Measurements from ENCODE around the gene SEMA6C.

Gene SEMA6C

DNA sequence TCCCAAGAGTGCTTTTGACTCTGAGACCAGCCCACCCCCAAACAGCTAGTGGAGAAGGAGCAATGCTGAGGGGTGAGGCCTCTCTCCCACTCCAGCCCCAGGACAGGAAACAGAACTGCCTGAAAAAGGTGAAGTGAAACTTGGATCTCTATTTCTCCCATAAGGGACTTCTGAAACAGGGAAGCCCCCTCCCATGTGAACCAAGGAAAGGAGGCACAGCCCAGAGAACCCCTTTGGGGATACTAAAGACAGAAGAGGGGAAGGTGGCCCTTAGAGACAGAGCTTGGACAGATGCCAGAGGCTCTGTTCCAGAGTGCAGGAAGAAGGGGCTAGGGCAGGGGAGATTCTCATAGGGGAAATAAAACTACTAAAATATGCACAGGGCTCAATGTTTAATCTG, 12.9 kb upstream of the SEMA6C start:
- DNase-seq (ENCODE audit: low read depth) = no peak

DNA sequence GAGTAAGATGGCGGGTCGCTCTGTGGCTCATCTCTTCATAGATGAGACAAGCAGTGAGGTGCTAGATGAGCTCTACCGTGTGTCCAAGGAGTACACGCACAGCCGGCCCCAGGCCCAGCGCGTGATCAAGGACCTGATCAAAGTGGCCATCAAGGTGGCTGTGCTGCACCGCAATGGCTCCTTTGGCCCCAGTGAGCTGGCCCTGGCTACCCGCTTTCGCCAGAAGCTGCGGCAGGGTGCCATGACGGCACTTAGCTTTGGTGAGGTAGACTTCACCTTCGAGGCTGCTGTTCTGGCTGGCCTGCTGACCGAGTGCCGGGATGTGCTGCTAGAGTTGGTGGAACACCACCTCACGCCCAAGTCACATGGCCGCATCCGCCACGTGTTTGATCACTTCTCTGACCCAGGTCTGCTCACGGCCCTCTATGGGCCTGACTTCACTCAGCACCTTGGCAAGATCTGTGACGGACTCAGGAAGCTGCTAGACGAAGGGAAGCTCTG, 12.4 kb upstream of the SEMA6C start:
- DNase-seq (ENCODE audit: low read depth) = no peak

DNA sequence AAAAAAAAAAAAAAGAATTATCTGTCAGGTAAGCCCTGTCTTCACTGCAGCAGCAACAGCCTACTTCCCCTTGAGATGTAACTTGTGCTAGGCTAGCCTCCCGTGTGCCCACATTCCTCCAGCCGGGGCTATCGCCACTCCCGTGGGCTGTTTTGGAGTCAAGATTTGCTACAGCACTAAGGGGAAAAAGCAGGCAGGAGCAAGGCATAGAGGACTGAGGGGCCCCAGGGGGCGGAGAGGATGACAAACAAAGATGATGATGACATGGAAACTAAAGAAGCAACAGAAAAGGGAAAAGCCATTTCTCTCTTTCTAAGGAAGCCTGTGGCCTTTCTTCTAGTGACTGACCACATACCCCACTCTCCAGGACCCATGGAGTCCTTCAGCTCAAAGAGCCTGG, 11.9 kb upstream of the SEMA6C start:
- DNase-seq (ENCODE audit: low read depth) = no peak

DNA sequence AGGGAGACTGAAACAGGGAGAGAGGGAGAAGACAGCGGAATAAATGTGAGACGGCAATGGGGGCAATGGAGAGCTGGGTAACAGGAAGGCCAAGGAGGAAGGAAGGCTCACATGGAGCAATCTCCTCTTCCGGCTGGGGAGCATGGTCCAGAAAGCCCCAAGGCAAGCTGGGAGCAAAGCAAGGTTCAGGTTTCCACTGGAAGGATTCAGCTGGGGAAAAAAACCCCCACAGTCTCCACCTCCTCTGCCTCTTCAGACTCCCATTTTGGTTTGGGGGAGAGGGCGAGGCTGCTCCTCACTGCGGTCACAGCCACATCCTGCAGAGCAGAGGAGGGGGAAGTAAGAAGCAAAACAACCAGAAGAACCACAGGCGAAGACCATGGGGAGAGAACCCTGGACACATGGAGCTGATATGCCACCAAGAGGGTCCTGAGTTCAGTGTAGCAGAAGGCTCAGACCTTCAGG, 10.7 kb upstream of the SEMA6C start:
- peak; percentile 36 for DNase-seq (ENCODE audit: low read depth)

DNA sequence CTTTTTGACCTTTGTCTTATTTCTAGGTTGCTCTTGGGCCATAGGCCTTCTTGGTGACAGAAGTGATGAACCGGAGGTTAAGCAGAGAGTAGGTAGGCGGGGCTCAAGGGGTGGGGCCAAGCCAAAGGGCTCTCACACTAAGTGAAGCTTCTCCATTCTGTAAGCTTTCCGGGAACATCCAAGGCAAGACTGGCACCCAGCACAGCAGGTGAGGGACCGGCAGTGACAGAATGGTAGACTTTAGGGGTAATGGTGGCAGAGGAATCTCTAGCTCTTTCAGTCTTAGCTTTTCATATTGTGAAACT, 10.0 kb upstream of the SEMA6C start, which contains the start of gene TNFAIP8L2:
TSS of gene TNFAIP8L2 (plus strand) at position 135 of the 305 bp plus-strand sequence. CDS start 2,049 bp downstream, outside the sequence.
- DNase-seq (ENCODE audit: low read depth) = peak; percentile 65

DNA sequence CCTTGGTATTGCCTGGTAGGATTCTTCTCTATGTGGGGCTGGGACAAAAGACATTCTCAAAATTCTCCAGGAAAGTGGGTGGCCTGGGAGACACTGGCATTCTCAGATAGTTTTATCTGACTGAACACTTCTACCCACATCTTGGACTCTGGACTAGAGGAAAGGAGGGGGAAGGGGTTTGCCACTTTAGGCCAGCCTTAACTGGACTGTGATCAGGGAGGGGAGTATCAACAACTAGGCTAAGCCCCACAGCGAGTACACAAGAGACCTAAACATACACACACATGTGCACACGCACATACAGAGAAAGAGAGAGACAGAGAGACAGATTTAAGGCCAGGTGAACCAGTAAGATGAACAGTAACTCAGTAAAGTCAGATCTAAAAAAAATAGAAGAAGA, 1.2 kb upstream of the SEMA6C start:
- DNase-seq (ENCODE audit: low read depth) = no peak

DNA sequence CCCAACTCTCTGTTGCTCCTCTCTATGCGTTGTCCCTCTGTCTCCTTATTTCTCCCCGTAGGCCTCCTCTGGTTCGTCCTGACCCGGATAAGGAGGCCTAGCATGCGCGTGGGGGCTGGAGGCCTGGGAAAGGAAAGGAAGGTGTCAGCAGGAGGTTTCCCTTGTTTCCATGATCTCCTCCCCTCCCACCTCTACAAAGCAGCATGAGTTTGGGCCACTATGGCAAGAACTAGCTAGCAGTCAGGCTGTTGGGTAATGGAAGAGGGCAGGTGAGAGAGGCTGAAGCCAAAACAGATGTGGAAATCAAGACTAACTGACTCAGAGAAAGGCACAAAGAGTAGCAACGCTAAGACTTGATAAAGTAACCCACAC, 687 bp upstream of the SEMA6C start:
- no peak for DNase-seq (ENCODE audit: low read depth)

DNA sequence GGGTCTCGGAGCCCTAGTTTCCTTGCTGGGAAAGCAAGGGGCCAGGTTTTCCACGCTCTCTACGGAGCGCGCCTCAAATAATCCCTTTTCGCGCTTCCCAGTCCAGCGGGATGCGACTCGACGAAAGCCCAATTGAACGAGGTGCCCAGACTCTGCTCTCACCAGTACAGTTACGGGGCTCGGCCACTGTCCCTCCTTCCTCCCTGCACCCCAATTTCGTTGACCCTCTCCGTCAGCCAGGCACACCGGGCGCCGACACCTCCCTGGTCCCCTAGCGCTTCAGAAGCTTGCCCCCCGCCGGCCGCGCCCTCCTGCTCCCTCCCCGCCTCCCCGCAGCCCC, 389 bp downstream of the SEMA6C start:
- DNase-seq (ENCODE audit: low read depth) = no peak

DNA sequence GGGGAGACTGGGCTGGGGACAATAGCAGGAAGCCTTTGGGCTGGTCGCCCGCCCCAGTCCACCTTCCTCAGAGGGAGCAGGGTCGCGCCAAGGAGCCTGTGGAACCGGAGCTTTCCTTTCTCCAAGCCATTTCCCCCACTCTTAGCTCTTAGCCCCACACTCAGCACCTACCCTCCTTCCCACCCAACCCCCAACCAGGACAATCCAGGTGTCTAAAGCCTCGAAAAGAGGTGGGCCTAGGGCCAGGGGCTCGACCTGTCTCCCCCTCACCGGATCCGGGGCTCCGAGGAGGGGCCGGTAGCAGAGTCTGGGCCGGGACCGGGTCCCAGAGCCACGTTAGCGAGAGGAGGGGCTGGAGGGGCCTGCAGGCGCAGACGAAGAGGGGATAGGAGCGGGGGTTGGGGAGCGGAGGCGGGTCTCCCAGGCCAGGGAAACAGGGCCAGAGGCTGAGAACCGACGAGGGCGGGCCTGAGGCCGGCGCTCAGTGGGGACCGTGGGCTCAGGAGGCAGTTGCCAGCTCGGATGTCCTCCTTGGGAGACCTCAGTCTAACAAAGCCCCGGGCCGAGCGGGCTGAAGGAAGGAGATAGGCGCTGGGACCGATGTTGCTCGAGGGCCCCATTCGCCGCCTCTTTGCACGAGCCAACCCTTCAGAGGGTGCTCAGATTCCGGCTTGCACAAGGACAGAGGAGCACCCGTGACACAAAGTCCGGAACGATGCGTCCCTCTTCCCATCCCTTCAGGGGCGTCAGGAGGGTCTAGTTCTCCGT, 943 bp downstream of the SEMA6C start:
- no peak for DNase-seq (ENCODE audit: low read depth)

DNA sequence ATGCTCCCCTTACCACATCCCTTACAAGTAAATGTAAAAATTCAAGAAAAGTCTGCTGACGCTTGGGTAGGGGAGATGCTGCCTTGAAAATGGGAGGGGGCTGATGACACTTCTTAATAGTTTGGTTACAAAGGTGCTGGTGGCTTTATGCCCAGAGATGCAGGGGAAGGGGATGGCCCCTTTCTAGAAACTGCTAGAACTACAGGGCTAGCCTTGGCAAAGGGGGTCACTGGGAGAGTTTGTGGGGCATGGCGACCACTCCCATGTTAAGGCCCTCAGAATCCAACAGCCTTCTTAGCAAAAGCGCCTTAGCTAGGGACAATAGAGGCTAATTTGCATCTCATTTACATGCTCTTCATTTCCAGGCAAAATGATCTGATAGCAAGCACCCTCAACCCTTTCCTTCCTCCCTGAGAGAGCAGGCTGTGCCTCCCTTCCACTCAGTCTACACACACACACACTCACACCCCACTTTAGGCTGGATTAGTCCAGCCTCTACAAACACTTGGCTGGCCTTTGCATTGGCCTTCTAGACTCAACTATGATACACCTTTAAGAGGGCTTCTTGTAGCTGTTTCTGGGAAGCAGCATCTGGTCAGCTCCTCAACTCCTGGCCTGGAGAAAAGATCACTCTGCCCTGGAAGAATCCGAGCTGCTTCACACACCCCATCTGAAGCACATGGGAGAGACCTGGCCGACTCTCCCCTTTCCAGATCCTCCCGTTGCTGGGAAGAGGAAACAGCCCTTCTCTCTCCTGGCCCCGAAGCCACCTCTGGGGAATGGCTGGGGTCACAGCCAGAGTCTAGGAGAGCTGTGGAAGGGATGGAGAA, 1.7 kb downstream of the SEMA6C start:
- DNase-seq (ENCODE audit: low read depth) = no peak

DNA sequence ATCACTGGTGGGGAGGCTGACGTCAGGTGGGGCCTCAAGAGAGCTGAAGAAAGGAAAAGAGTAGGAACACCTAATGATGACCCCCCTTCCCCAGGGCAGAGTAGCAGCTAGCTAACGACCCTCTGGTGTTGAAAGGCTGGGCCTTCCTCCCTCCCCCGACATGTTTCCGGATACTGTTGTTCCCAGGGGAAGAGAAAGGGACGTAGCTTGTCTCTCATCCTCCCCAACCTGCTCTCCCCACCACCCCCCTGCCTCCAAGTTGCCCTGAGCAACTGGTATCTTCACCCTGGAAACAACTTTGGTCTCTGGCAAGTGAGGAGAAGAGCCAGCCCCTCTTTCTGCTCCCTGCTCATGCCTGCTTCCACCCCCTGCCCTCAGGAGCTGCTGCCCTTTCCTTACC, 2.4 kb downstream of the SEMA6C start:
- DNase-seq (ENCODE audit: low read depth) = no peak

DNA sequence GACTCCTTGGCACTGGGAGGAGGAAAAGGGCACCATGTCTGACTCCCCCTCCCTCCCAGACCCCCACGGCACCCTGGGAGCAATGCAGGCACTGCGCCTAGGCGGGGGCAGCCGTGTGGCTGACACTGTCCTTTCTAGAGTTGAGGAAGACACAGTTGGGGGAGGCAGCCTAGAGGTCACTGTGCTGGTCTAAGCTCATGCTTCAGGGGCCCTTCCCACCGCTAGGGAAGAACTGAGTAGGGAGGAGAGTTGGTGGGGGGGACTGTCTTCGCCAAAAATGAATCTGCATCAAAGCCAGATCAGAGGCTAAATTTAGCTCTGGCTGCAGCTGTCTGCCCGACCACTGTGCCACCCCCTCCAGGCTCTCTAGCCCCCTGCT, 3.4 kb downstream of the SEMA6C start:
- DNase-seq (ENCODE audit: low read depth) = no peak

DNA sequence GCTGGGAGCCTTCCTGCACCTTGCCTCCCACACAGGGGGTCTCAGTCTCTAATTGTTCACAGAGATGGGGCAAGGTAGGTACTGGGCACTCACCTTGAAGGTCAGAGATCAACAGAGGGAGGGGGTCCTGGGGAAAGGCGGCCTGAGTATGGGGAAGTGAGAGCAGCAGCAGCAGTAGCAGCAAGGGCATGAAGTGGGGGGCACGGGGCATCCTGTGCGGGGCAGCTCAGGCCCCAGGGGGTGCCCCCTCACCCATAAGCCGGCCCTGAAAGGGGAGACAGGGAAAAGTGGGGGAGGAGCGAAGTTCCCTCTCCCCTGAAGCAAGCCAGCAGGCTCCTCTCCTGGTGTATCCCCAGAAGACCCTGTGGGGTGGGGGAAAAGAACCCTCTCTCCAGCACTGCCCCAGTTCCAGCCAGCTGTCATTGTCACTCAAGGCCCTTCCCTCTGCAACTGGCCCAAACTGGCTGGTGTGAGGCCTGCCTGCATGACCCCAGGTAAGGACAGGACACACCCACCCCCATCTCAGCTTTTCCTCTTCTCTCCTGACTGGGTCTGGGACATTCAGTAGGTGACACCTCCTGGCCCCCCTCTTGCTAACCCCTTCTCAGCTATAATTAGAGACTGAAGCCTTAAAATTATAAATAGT, 3.9 kb downstream of the SEMA6C start:
- DNase-seq (ENCODE audit: low read depth) = no peak

DNA sequence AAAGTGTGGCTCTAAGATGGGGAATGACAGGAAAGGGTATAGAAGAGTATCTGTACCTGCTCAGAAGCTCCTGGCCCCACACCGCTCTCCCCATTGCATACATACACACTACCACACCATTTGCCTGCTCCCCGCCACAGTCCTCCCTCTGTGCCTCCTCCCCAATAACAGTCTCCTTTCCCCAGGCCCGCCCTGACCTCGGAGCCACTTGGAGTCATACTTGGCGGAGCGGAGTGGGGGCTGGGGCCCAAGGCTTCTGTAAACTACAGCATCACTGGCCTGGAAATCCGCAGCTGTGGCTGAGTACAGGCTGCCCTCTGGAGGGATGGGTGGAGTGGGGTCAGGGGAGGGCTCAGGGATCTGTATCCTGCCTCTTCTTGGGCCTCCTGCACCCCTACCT, 8.6 kb downstream of the SEMA6C start:
- DNase-seq (ENCODE audit: low read depth) = no peak

DNA sequence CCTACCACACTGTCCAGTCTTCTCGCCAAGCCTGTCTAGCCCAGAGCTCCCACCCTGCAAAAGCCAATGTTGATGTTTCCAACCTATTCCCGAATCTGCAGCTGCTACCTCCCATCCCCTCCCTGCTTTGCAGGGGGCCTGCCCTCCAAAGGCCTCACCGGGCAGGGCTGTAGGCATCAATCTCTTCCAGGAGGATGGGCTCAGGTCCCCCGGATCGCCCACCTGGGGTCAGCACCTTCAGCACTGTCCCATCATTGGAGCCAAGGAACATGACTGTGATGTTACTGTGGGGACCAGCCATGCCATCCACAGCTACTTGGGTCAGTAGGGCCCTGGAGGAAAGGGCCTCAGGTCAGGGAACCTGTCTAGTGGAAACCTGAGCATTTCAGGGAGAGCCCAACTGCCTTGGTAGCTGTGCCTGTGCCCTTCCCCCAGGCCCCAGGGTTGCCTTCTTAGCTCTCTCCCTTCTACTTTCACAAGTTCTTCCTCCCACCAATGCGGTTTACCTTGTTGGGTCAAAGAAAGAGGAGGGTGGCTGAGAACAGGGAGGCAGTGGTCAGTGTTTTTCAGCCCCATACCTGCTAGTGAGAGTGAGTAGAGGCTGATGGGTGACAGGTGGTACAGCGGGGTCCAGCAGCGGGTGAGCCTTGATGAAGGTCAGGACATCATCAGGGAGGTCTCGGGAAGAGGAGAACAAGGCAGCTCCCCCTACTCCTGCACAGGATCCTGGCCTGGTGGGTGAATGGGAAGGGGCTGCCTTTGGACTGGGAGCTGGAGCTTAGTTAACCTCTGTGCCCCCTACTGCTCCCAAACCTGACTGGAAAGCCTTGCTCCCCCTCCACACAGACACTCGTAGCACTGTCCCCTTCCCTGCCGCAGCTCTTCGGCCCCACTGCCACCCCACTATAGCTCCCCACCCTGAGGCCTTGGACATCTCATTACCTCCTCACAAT, 10.7 kb downstream of the SEMA6C start:
- DNase-seq (ENCODE audit: low read depth) = no peak

DNA sequence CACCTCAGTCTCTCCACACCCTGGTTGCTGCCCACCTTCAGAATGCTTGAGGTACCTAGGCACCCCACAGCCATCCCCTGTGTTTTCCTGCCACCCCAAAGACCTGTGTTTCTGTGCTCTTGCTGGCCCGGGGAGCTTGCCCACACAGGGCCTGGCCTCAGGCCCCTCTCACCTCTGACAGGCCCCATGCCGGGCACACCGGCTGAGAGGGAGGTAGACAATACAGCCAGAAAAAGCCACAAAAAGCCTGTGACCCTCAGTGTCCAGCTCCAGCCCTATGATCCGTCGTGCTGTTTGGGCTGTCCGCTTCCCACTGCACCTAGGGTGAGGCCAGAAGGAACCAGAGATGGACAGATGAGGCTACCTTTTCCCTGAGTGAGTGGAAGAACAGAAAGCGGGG, 11.4 kb downstream of the SEMA6C start:
- no peak for DNase-seq (ENCODE audit: low read depth)

DNA sequence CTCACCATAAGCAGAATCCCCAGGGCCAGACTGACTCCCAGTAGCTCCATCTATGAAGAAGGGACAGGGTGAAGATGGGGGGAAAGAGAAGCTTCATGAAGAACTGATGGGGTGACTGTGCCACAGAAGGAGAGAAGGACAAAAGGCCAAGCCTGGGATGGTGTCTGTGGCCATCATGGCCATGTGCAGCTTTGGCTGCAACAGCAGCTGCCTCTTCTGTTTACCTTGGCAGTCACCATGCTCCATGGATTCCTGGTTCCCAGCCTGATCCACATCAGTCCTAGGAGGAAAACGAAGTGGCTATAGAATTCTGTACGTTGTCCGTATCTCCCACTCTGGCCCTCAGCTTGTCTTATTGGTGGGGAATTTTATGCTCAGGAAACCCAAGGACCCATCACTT, 12.0 kb downstream of the SEMA6C start:
- no peak for DNase-seq (ENCODE audit: low read depth)

DNA sequence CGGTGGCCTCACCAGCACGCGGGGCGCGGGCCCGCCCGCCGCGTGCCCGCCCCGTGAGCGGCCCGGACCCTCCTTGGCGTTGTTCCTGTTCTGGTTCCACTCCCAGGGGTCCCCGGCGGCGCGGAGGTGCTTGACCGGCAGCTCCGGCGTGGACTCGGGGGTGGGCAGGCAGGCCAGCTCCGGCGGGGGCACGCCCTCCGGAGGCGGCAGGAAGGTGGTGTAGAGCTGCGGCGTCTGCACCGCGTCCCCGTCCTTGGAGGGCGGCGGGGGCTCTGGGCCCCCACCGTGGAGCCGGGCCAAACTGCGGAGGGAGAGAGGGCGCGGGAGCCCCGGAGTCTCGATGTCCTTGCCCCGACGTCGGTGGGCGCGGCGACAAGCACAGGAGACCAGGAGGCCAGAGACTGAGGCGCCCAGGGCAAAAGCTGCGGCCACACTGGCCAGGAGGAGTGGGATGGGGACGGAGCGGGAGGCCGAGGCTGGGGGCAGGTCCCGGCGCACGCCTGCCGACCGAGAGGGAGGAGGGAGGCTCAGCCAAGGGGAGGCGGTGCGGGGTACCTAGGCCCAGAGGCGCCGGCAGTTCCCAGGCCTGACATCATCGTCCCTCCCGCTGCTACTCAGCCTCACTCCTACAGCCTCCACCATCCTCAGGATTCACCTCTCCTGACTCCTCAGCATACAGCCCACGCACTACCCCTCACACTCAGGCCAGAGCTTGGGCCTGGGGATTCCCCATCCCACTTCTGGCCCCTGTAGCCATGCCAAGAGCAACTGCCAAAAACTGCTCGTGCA, 13.2 kb downstream of the SEMA6C start:
- DNase-seq (ENCODE audit: low read depth) = no peak

DNA sequence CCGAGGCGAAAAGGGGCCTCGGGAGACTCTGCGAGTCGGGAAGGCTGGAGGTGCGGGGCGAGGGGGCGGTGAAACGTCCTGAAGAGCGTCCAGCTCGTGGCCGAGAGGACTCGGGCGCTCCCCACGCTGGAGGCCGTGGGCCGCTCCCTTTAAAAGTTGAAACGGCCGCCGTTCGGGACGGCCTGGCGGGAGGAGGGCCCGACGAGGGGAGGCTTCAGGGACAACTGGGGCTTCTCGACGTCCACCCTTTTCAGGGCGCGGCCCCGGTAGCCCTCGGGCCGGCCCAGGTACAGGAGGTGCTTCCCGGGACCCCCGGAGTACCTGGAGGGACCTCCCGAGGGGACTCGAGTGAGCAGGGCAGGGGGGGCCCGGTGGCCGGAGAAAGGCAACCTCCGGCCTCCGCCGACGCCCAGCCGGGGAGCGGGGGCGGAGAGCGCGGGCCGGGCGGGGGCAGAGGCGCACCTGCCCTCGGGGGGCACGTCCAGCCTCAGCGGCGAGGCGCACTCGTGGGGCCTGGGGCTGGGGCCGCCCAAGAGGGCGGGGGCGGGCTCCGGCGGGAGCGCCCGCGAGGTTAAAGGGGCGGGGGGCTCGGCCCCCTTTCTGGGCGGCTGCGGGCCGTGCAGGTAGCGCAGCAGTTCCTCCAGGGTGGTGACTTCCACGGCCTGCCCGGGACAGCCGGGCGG, 14.0 kb downstream of the SEMA6C start:
- no peak for DNase-seq (ENCODE audit: low read depth)

DNA sequence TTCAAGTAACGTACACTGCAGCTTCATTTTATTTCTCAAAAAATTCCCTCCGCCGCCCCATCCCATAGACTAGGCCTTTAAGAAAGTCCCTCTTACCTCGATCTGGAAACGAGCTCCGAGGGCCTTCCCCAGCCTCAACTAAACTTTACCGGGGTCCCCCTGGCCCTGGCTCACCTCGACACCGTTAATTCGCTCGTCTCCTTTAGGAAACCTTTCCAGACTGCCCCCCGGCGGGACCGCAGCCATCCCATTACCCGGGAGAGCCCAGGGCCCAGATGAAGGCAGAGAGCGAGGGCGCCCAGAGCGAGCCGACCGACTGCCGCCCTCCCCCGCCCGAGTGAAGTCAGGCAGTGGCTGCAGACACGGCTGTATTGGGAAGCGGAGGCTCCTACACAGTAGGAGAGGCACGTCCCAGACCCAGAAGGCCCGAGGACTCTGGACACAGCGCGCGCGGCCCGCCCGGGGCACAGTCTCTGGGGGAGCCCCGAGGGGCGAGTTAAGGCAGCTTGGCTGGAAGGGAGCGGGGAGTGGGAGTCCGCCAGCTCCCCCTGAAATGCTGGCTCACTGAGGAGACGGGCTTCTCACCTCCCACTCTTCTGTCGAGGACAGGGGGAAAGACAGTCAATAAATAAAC, 14.6 kb downstream of the SEMA6C start:
- DNase-seq (ENCODE audit: low read depth) = no peak

Measured in stimulated activated CD8-positive, alpha-beta memory T cell treated with anti-CD3 and anti-CD28 coated beads, Interleukin-12 subunit alpha, Interleukin-12 subunit beta, amount 100 ng/mL, for 1 hour (primary cell).